ENCODE measurements around the gene LYPLA2.
"Not testable (repeated sequence)": the region's sequence is repeated elsewhere in the genome, so short reads cannot be mapped to it uniquely, and the experiment has no call there.

Gene LYPLA2

GRCh38 chr1:23779826-23780371, 11.0 kb upstream of the LYPLA2 start:
- peak; percentile 53 for DNase-seq

- DNase-seq = not testable (repeated sequence)
Observed at GRCh38 chr1:23783141-23783540, 7.8 kb upstream of the LYPLA2 start.

- DNase-seq = no peak
Observed at GRCh38 chr1:23784846-23785245, 6.1 kb upstream of the LYPLA2 start.

GRCh38 chr1:23787701-23788100, 3.2 kb upstream of the LYPLA2 start:
- no peak for DNase-seq

- DNase-seq = no peak
Observed at GRCh38 chr1:23788695-23789094, 2.2 kb upstream of the LYPLA2 start.

GRCh38 chr1:23791516-23792047, 637 bp downstream of the LYPLA2 start:
- peak; percentile 44 for DNase-seq

GRCh38 chr1:23792151-23792945, 1.4 kb downstream of the LYPLA2 start:
- no peak for DNase-seq

- DNase-seq = peak; percentile 3
Observed at GRCh38 chr1:23793018-23793781, 2.3 kb downstream of the LYPLA2 start.

- DNase-seq = no peak
Observed at GRCh38 chr1:23793861-23794731, 3.2 kb downstream of the LYPLA2 start.

- DNase-seq = not testable (repeated sequence)
Observed at GRCh38 chr1:23794732-23795182, 3.8 kb downstream of the LYPLA2 start.

GRCh38 chr1:23795676-23796465, 4.9 kb downstream of the LYPLA2 start:
- no peak for DNase-seq

GRCh38 chr1:23796466-23797271, 5.7 kb downstream of the LYPLA2 start:
- DNase-seq = no peak

GRCh38 chr1:23797478-23798448, 6.8 kb downstream of the LYPLA2 start:
- DNase-seq = no peak

- DNase-seq = peak; percentile 1
Observed at GRCh38 chr1:23798662-23799142, 7.8 kb downstream of the LYPLA2 start.

GRCh38 chr1:23799255-23799569, 8.3 kb downstream of the LYPLA2 start:
- DNase-seq = no peak

- DNase-seq = peak; percentile 36
Observed at GRCh38 chr1:23799570-23800399, 8.8 kb downstream of the LYPLA2 start.

- peak; percentile 93 for DNase-seq
Observed at GRCh38 chr1:23800400-23801337, 9.7 kb downstream of the LYPLA2 start, which contains the start of gene GALE. Gene GALE (minus strand): TSS chr1:23800754. CDS start chr1:23799007, 1,747 bp downstream.

Measured in NCI-H69 (cell line).